Lower leg skin (tissue), 3 donors: ENCODE results near the gene TMEM181.

ENCODE experiments used
- POLR2A ChIP-seq, 2 donors: fragments of 450-650 bp; IDR thresholded peaks; one replicate each; pipeline ENCODE4 v1.6.1; 2016 to 2017; ENCODE audit warnings: antibody characterized with exemption in 2 of 2, mild to moderate bottlenecking in 1 of 2, moderate library complexity in 1 of 2
- TF ChIP-seq, protein P1 (sequence below), 3 donors: fragments of 450-650 bp; IDR thresholded peaks; one replicate each; pipeline ENCODE4 v1.5.1; 2016; ENCODE audit warnings: antibody characterized with exemption in 3 of 3, mild to moderate bottlenecking in 3 of 3, moderate library complexity in 2 of 3

DNA sequence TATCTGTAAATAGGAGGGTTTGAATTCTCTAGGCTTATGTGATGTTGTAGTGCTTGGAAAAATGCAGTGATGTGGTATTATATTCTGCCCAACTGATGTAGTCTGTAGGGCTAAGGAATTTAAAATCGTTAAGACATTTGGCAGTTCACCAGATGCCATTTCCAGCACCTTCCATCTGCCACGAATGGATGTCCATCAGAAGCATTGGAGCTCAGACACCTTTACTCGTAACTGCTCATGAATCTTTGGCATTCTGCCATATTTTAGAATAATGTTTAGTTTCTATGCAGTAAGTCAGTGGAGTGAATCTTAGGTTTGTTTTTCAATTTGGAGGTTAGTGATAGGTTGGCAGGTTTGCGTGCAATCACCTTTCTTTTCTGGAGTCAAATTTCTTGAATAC is 87.6 kb downstream of the TMEM181 start:
- TF ChIP-seq, protein P1, sequence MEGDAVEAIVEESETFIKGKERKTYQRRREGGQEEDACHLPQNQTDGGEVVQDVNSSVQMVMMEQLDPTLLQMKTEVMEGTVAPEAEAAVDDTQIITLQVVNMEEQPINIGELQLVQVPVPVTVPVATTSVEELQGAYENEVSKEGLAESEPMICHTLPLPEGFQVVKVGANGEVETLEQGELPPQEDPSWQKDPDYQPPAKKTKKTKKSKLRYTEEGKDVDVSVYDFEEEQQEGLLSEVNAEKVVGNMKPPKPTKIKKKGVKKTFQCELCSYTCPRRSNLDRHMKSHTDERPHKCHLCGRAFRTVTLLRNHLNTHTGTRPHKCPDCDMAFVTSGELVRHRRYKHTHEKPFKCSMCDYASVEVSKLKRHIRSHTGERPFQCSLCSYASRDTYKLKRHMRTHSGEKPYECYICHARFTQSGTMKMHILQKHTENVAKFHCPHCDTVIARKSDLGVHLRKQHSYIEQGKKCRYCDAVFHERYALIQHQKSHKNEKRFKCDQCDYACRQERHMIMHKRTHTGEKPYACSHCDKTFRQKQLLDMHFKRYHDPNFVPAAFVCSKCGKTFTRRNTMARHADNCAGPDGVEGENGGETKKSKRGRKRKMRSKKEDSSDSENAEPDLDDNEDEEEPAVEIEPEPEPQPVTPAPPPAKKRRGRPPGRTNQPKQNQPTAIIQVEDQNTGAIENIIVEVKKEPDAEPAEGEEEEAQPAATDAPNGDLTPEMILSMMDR (IDR thresholded peaks at IDR 0.05): no peak
- no peak for TF ChIP-seq POLR2A (IDR thresholded peaks at IDR 0.05)
